ENCODE measurements around the gene ZFP1.

DNA sequence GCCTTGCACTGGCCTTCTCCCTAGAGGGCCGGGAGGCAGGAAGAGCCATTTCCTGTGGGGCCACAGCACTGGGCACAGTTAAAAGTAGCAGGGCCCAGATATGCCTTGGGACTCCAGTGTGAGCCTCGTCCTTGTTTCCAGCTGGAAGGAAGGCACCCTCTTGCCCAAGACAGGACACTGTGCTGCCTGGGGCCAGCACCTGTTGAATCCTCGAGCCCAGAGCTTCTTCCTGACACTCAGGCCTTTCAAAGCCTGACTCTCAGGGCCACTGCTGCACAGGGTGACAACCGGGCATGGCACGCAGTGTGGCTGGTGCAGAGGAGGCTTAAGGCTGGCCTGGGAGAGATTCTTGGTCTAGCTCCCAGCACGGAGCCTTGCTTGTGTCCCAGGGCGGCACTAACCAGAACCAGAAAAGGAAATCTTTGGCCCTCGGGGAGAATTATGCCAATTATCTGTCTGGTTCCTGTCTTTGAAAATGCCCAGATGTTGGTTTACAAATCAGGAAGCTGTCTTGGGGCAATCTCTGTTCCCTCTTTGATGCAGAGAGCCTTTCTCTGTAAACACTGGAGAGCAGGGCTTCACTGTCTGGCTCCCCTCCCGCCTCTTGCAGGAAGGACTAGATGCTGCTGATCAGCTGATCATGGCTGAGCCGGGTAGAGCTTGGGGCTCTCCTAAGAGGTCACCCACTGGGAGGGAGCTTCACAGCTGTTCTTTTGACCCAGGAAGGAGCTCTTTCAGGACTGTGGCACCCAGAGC, 42.8 kb upstream of the ZFP1 start:
- TF ChIP-seq MAX (IDR thresholded peaks at IDR 0.05) (no peak), JUN (IDR thresholded peaks at IDR 0.05) (no peak), RAD21 (conservative IDR thresholded peaks at IDR 0.05 in 1 of 2, IDR thresholded peaks at IDR 0.05 in 1 of 2) (no peak), NFE2L2 (conservative IDR thresholded peaks at IDR 0.05; ENCODE audit: low read length) (no peak), ZFP36 (IDR thresholded peaks at IDR 0.05; ENCODE audit: borderline replicate concordance, partially characterized antibody) (no peak), EP300 (IDR thresholded peaks at IDR 0.05) (no peak), POLR2A (IDR thresholded peaks at IDR 0.05; ENCODE audit: low read length) (no peak), KDM1A (IDR thresholded peaks at IDR 0.05; ENCODE audit: low read depth) (no peak), RCOR1 (IDR thresholded peaks at IDR 0.05; ENCODE audit: low read depth, low read length) (no peak)
- TF ChIP-seq, protein P1, sequence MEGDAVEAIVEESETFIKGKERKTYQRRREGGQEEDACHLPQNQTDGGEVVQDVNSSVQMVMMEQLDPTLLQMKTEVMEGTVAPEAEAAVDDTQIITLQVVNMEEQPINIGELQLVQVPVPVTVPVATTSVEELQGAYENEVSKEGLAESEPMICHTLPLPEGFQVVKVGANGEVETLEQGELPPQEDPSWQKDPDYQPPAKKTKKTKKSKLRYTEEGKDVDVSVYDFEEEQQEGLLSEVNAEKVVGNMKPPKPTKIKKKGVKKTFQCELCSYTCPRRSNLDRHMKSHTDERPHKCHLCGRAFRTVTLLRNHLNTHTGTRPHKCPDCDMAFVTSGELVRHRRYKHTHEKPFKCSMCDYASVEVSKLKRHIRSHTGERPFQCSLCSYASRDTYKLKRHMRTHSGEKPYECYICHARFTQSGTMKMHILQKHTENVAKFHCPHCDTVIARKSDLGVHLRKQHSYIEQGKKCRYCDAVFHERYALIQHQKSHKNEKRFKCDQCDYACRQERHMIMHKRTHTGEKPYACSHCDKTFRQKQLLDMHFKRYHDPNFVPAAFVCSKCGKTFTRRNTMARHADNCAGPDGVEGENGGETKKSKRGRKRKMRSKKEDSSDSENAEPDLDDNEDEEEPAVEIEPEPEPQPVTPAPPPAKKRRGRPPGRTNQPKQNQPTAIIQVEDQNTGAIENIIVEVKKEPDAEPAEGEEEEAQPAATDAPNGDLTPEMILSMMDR (IDR thresholded peaks at IDR 0.05) = no peak
- TF ChIP-seq, protein P2, sequence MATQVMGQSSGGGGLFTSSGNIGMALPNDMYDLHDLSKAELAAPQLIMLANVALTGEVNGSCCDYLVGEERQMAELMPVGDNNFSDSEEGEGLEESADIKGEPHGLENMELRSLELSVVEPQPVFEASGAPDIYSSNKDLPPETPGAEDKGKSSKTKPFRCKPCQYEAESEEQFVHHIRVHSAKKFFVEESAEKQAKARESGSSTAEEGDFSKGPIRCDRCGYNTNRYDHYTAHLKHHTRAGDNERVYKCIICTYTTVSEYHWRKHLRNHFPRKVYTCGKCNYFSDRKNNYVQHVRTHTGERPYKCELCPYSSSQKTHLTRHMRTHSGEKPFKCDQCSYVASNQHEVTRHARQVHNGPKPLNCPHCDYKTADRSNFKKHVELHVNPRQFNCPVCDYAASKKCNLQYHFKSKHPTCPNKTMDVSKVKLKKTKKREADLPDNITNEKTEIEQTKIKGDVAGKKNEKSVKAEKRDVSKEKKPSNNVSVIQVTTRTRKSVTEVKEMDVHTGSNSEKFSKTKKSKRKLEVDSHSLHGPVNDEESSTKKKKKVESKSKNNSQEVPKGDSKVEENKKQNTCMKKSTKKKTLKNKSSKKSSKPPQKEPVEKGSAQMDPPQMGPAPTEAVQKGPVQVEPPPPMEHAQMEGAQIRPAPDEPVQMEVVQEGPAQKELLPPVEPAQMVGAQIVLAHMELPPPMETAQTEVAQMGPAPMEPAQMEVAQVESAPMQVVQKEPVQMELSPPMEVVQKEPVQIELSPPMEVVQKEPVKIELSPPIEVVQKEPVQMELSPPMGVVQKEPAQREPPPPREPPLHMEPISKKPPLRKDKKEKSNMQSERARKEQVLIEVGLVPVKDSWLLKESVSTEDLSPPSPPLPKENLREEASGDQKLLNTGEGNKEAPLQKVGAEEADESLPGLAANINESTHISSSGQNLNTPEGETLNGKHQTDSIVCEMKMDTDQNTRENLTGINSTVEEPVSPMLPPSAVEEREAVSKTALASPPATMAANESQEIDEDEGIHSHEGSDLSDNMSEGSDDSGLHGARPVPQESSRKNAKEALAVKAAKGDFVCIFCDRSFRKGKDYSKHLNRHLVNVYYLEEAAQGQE (IDR thresholded peaks at IDR 0.05) = no peak

Measured in A549 (cell line).